HG02840 (cell line): ENCODE data around the gene PEX6.

Source experiments
- ATAC-seq: cut with Tn5 transposase; IDR thresholded peaks from one replicate; pipeline ENCODE4 v1.9.1; 2021; ENCODE audit warnings: mild to moderate bottlenecking, moderate library complexity, moderate number of reproducible peaks; ENCODE audit not compliant: unreplicated experiment, low FRiP score

PEX6 gene

GRCh38 chr6:42978839-42979522, at the start of gene PEX6:
TSS of gene PEX6 (minus strand) at chr6:42979181. CDS start at chr6:42979150, 31 bp downstream.
- peak; percentile 90 for ATAC-seq

- no peak for ATAC-seq
Measured at GRCh38 chr6:43026365-43026764, 47.4 kb upstream of the PEX6 start.

GRCh38 chr6:43024436-43024835, 45.5 kb upstream of the PEX6 start:
- ATAC-seq = no peak

- ATAC-seq = peak; percentile 57
Measured at GRCh38 chr6:43021270-43022047, 42.5 kb upstream of the PEX6 start, which contains the start of gene RRP36. TSS of gene RRP36 (plus strand) at chr6:43021623. CDS start at chr6:43021655, 32 bp downstream.

- no peak for ATAC-seq
Measured at GRCh38 chr6:43020847-43021246, 41.9 kb upstream of the PEX6 start.

- no peak for ATAC-seq
Measured at GRCh38 chr6:43020052-43020705, 41.2 kb upstream of the PEX6 start.

GRCh38 chr6:43019152-43019551, 40.2 kb upstream of the PEX6 start:
- ATAC-seq = no peak

- ATAC-seq = no peak
Measured at GRCh38 chr6:43016943-43017334, 38.0 kb upstream of the PEX6 start.

GRCh38 chr6:43016176-43016942, 37.4 kb upstream of the PEX6 start:
- no peak for ATAC-seq

GRCh38 chr6:43014434-43014909, 35.5 kb upstream of the PEX6 start:
- no peak for ATAC-seq

GRCh38 chr6:43013843-43014433, 35.0 kb upstream of the PEX6 start, which contains the start of the genes KLHDC3 and MEA1:
TSS of gene KLHDC3 (plus strand) at chr6:43014249. CDS start at chr6:43017193, 2,944 bp downstream.
TSS of gene MEA1 (minus strand) at chr6:43013946. CDS start at chr6:43013813, 133 bp downstream.
- ATAC-seq = peak; percentile 95

- peak; percentile 9 for ATAC-seq
Measured at GRCh38 chr6:43013097-43013842, 34.3 kb upstream of the PEX6 start.

GRCh38 chr6:43012364-43012763, 33.4 kb upstream of the PEX6 start:
- ATAC-seq = no peak

- ATAC-seq = no peak
Measured at GRCh38 chr6:43011207-43011606, 32.2 kb upstream of the PEX6 start.

GRCh38 chr6:43009124-43009523, 30.1 kb upstream of the PEX6 start:
- no peak for ATAC-seq

GRCh38 chr6:43007126-43007525, 28.1 kb upstream of the PEX6 start:
- ATAC-seq = no peak

- no peak for ATAC-seq
Measured at GRCh38 chr6:43006251-43006650, 27.3 kb upstream of the PEX6 start.

GRCh38 chr6:43005844-43006243, 26.9 kb upstream of the PEX6 start:
- no peak for ATAC-seq

- no peak for ATAC-seq
Measured at GRCh38 chr6:43001843-43002242, 22.9 kb upstream of the PEX6 start.
